ENCODE data around the gene PDIK1L.

- TF ChIP-seq POLR2A (IDR thresholded peaks at IDR 0.05) (no peak), CTCF (IDR thresholded peaks at IDR 0.05 in 4 of 5, conservative IDR thresholded peaks at IDR 0.05 in 1 of 5) (no peak)
Observed at GRCh38 chr1:26169198-26169554, 57.6 kb downstream of the PDIK1L start.
